K562 (cell line): Measurements from ENCODE around the gene ZMYND15. TPM values are rescaled to one million over a fixed set of nuclear protein-coding genes. Genes with fewer than 3 reads are reported as not detected.
A peak's percentile ranks its signal among the peaks of the same experiment; 100 is the strongest.

Experiments used
- CREB5 ChIP-seq: fragments of 250-450 bp; sonication (Bioruptor Pico); IDR thresholded peaks from 2 replicates; pipeline ENCODE4 v1.5.0; 2020; ENCODE audit warnings: mild to moderate bottlenecking
- HMG20B ChIP-seq: fragments of 250-450 bp; sonication (Bioruptor Pico); IDR thresholded peaks from 2 replicates; pipeline ENCODE4 v1.5.0; 2021; ENCODE audit warnings: mild to moderate bottlenecking
- JUN ChIP-seq, 2 experiments: sonication (generic) in 1 of 2; formaldehyde crosslinking in 1 of 2; IDR thresholded peaks; 2 replicates each; pipeline versions ENCODE4 v1.6.1 to v1.8.0; 2012 to 2022; ENCODE audit warnings: borderline replicate concordance in 2 of 2, mild to moderate bottlenecking in 2 of 2, improper control_type of control experiment in 1 of 2, low read depth in 1 of 2, low read length in 1 of 2, missing genetic modification reagents in 1 of 2
- NCOR1 ChIP-seq: fragments of 450-650 bp; IDR thresholded peaks from 2 replicates; pipeline ENCODE4 v1.6.1; 2016; ENCODE audit warnings: mild to moderate bottlenecking, moderate library complexity
- PML ChIP-seq: IDR thresholded peaks from 2 replicates; pipeline ENCODE4 v1.6.1; 2012; ENCODE audit warnings: low read length, inconsistent platforms
- REST ChIP-seq, 2 experiments: fragments of 450-650 bp; formaldehyde crosslinking in 1 of 2; IDR thresholded peaks; 2 replicates each; pipeline versions ENCODE4 v1.4.0 to v1.6.1; 2014 to 2020; ENCODE audit warnings: mild to moderate bottlenecking in 2 of 2, borderline replicate concordance in 1 of 2, low read depth in 1 of 2
- TCF15 ChIP-seq: fragments of 250-450 bp; sonication (Bioruptor Pico); IDR thresholded peaks from 2 replicates; pipeline ENCODE4 v1.8.0; 2022; ENCODE audit warnings: moderate library complexity, mild to moderate bottlenecking, inconsistent platforms
- TFAP4 ChIP-seq: sonication (generic); formaldehyde crosslinking; IDR thresholded peaks from 2 replicates; pipeline ENCODE4 v1.8.0; 2022; ENCODE audit warnings: missing genetic modification reagents, mild to moderate bottlenecking, moderate library complexity, borderline replicate concordance
- ZBTB7A ChIP-seq: IDR thresholded peaks from 2 replicates; pipeline ENCODE4 v1.6.1; 2011; ENCODE audit warnings: low read depth, mild to moderate bottlenecking, low read length, moderate library complexity, borderline replicate concordance; ENCODE audit not compliant: control insufficient read depth
- ZNF23 ChIP-seq: fragments of 250-450 bp; sonication (Bioruptor Pico); IDR thresholded peaks from 2 replicates; pipeline ENCODE4 v1.4.0; 2020; ENCODE audit warnings: mild to moderate bottlenecking
- polyA plus RNA-seq, 8 experiments: library from polyadenylated mRNA; depleted of rRNA in 4 of 8; stranded (reverse) in 5 of 8; unstranded in 3 of 8; fragments of >200 nt; fragmentation: Nextera tagmentation in 2 of 8; fragmentation: Illumina TruSeq in 1 of 8; extraction: Ambion mirVana in 2 of 8; extraction: Trizol in 1 of 8; gene quantifications; 2 replicates each; pipeline versions ENCODE4 v1.2.1 to v1.2.3, GENCODE V29; 2011 to 2014; ENCODE audit warnings: inconsistent platforms in 1 of 8, missing spikeins in 1 of 8
- total RNA-seq, 7 experiments: library from RNA; depleted of rRNA in 6 of 7; stranded (reverse); fragments of >200 nt in 6 of 7; fragmentation: Illumina TruSeq in 2 of 7; extraction: Trizol in 2 of 7; gene quantifications; 2 replicates each; pipeline versions ENCODE4 v1.2.1 to v1.2.3, GENCODE V29; 2011 to 2021; ENCODE audit warnings: low replicate concordance in 1 of 7
- TF ChIP-seq, protein P1 (sequence below): fragments of 450-650 bp; IDR thresholded peaks from 2 replicates; pipeline ENCODE4 v1.7.1; 2018; ENCODE audit warnings: mild to moderate bottlenecking, low read depth; ENCODE audit not compliant: partially characterized antibody

Gene ZMYND15
- total and polyA plus RNA-seq, 9 of the 15 experiments (the other 6 are each of a cell fraction or from before 2014, with no cell fraction given) = 0.09 TPM; not detected in 8

- peak; percentile 65 for TF ChIP-seq REST (IDR thresholded peaks at IDR 0.05; ENCODE audit: borderline replicate concordance)
- no peak for TF ChIP-seq REST (CRISPR knock-in tag; IDR thresholded peaks at IDR 0.05; ENCODE audit: low read depth)
- TF ChIP-seq PML = no peak; the same call in 1 of the 2 replicates
- TF ChIP-seq HMG20B = no peak
- TF ChIP-seq JUN (IDR thresholded peaks at IDR 0.05; ENCODE audit: borderline replicate concordance, low read depth, low read length) = 0 out of 2 replicates have a peak, but pooled peaks have one; percentile 57
- peak; percentile 65 for TF ChIP-seq JUN (CRISPR knock-in tag; IDR thresholded peaks at IDR 0.05; ENCODE audit: borderline replicate concordance)
- TF ChIP-seq NCOR1 = no peak
- TF ChIP-seq TCF15 = no peak
- TF ChIP-seq ZBTB7A = peak; percentile 62; the same call in 1 of the 2 replicates
- TF ChIP-seq TFAP4 (CRISPR knock-in tag) = peak; percentile 69
- TF ChIP-seq, protein P1, sequence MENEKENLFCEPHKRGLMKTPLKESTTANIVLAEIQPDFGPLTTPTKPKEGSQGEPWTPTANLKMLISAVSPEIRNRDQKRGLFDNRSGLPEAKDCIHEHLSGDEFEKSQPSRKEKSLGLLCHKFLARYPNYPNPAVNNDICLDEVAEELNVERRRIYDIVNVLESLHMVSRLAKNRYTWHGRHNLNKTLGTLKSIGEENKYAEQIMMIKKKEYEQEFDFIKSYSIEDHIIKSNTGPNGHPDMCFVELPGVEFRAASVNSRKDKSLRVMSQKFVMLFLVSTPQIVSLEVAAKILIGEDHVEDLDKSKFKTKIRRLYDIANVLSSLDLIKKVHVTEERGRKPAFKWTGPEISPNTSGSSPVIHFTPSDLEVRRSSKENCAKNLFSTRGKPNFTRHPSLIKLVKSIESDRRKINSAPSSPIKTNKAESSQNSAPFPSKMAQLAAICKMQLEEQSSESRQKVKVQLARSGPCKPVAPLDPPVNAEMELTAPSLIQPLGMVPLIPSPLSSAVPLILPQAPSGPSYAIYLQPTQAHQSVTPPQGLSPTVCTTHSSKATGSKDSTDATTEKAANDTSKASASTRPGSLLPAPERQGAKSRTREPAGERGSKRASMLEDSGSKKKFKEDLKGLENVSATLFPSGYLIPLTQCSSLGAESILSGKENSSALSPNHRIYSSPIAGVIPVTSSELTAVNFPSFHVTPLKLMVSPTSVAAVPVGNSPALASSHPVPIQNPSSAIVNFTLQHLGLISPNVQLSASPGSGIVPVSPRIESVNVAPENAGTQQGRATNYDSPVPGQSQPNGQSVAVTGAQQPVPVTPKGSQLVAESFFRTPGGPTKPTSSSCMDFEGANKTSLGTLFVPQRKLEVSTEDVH = peak; percentile 41
- TF ChIP-seq ZNF23 (CRISPR knock-in tag) = no peak
- TF ChIP-seq CREB5 (CRISPR knock-in tag) = no peak
Measured at GRCh38 chr17:4789951-4790704, 50.5 kb downstream of the ZMYND15 start (continued).
